Cardiac muscle cell (in vitro differentiated cells and primary cell): Measurements from ENCODE around the gene PRKCA. TPM values are rescaled to one million over a fixed set of nuclear protein-coding genes. Genes with fewer than 3 reads are reported as not detected.

Experiments
- DNase-seq, 2 donors: peaks; one replicate each; pipeline versions ENCODE4 v3.0.0 to v3.0.0-alpha.2; 2010 to 2017; ENCODE audit warnings: low read depth in 1 of 2, low spot score in 1 of 2
- H3K27ac ChIP-seq: fragments of 200-600 bp; sonication (generic); 2 replicates; pipeline ENCODE4 v1.5.1; 2016
- H3K27me3 ChIP-seq: fragments of 200-600 bp; sonication (generic); 2 replicates; pipeline ENCODE4 v1.6.0; 2016; ENCODE audit warnings: control low read depth
- H3K36me3 ChIP-seq: fragments of 200-600 bp; sonication (generic); 2 replicates; pipeline ENCODE4 v1.5.1; 2016; ENCODE audit warnings: control low read depth
- H3K4me1 ChIP-seq: fragments of 200-600 bp; sonication (generic); 2 replicates; pipeline ENCODE4 v1.8.1; 2017; ENCODE audit warnings: low read depth, mild to moderate bottlenecking, mixed run types
- H3K4me3 ChIP-seq: fragments of 200-600 bp; sonication (generic); 2 replicates; pipeline ENCODE4 v1.5.1; 2016; ENCODE audit warnings: mild to moderate bottlenecking
- H3K9me3 ChIP-seq: fragments of 200-600 bp; sonication (generic); 2 replicates; pipeline ENCODE4 v1.5.1; 2017; ENCODE audit warnings: low read depth, mild to moderate bottlenecking, control low read depth
- polyA plus RNA-seq: library from polyadenylated mRNA; unstranded; fragments of >200 nt; fragmentation: Nextera tagmentation; extraction: Ambion mirVana; gene quantifications from 2 replicates; pipeline ENCODE4 v1.2.1, GENCODE V29; 2016
- total RNA-seq: library from RNA; depleted of rRNA; stranded (reverse); fragments of >200 nt; gene quantifications from 2 replicates; pipeline ENCODE4 v1.2.3, GENCODE V29; 2016
- TF ChIP-seq, protein P1 (sequence below): IDR thresholded peaks from 2 replicates; pipeline ENCODE4 v1.5.1; 2012; ENCODE audit warnings: low read depth, mild to moderate bottlenecking, low read length

Gene PRKCA
- total and polyA plus RNA-seq, 2 experiments from 2014 or later, result 3.1 to 10.3 TPM

- Histone ChIP-seq H3K27me3 (no peaks in the 10 kb centered on the region), H3K4me3 (no peak overlapping the region), H3K27ac (no peak overlapping the region), H3K36me3 (no peaks in the 10 kb centered on the region), H3K4me1 (no peaks in the 10 kb centered on the region), H3K9me3 (no peaks in the 10 kb centered on the region)
- DNase-seq, result no peak
- TF ChIP-seq, protein P1, sequence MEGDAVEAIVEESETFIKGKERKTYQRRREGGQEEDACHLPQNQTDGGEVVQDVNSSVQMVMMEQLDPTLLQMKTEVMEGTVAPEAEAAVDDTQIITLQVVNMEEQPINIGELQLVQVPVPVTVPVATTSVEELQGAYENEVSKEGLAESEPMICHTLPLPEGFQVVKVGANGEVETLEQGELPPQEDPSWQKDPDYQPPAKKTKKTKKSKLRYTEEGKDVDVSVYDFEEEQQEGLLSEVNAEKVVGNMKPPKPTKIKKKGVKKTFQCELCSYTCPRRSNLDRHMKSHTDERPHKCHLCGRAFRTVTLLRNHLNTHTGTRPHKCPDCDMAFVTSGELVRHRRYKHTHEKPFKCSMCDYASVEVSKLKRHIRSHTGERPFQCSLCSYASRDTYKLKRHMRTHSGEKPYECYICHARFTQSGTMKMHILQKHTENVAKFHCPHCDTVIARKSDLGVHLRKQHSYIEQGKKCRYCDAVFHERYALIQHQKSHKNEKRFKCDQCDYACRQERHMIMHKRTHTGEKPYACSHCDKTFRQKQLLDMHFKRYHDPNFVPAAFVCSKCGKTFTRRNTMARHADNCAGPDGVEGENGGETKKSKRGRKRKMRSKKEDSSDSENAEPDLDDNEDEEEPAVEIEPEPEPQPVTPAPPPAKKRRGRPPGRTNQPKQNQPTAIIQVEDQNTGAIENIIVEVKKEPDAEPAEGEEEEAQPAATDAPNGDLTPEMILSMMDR, result no peak
These were observed 105.5 kb downstream of the PRKCA start for GRCh38 chr17:66407864-66408263.

GRCh38 chr17:66411520-66411919 is 109.1 kb downstream of the PRKCA start:
- TF ChIP-seq, protein P1, result no peak
- Histone ChIP-seq H3K36me3 (no peaks in the 10 kb centered on the region), H3K4me3 (no peak overlapping the region), H3K9me3 (no peaks in the 10 kb centered on the region), H3K27ac (no peak overlapping the region), H3K4me1 (peaks cover 7% of the 10 kb centered on the region), H3K27me3 (no peaks in the 10 kb centered on the region)
- DNase-seq, result no peak

- TF ChIP-seq, protein P1, result no peak
- Histone ChIP-seq H3K27ac (no peak overlapping the region), H3K27me3 (no peaks in the 10 kb centered on the region), H3K36me3 (no peaks in the 10 kb centered on the region), H3K4me3 (no peak overlapping the region), H3K4me1 (peaks cover 7% of the 10 kb centered on the region), H3K9me3 (no peaks in the 10 kb centered on the region)
- DNase-seq, result no peak
These were observed 110.6 kb downstream of the PRKCA start for GRCh38 chr17:66412857-66413558.

- Histone ChIP-seq H3K4me1 (peaks cover 7% of the 10 kb centered on the region), H3K27ac (no peak overlapping the region), H3K9me3 (no peaks in the 10 kb centered on the region), H3K4me3 (no peak overlapping the region), H3K36me3 (no peaks in the 10 kb centered on the region), H3K27me3 (no peaks in the 10 kb centered on the region)
- TF ChIP-seq, protein P1, result no peak
- no peak for DNase-seq
These were observed 111.4 kb downstream of the PRKCA start for GRCh38 chr17:66413559-66414520.

GRCh38 chr17:66414561-66415175 is 112.3 kb downstream of the PRKCA start:
- no peaks in the 10 kb centered on the region for H3K36me3 ChIP-seq
- no peak overlapping the region for H3K27ac ChIP-seq
- H3K4me1 ChIP-seq, result peaks cover 7% of the 10 kb centered on the region
- H3K4me3 ChIP-seq, result no peak overlapping the region
- no peaks in the 10 kb centered on the region for H3K27me3 ChIP-seq
- no peaks in the 10 kb centered on the region for H3K9me3 ChIP-seq
- no peak for DNase-seq
- TF ChIP-seq, protein P1, result no peak
